Activated naive CD4-positive, alpha-beta T cell treated with anti-CD3 and anti-CD28 coated beads, Interleukin-2, amount 50 U/mL, for 72 hours (primary cell): ENCODE data around the gene CHKB. TPM values are rescaled to one million over a fixed set of nuclear protein-coding genes. Genes with fewer than 3 reads are reported as not detected.

Experiments used
- ATAC-seq, 2 donors: fragments of 150-1000 bp; cut with Tn5 transposase; 2 replicates each; pipeline ENCODE4 v1.10.0; 2021; ENCODE audit warnings: mild to moderate bottlenecking in 2 of 2, moderate library complexity in 2 of 2
- DNase-seq, 2 donors: peaks; one replicate each; pipeline ENCODE4 v3.0.0; 2021 to 2022; ENCODE audit warnings: low spot score in 2 of 2
- H3K27ac Mint-ChIP-seq, 2 donors: one replicate each; pipeline ENCODE4 v1.8.0; 2022; ENCODE audit warnings: mild to moderate bottlenecking in 2 of 2, mixed read lengths in 2 of 2
- H3K36me3 Mint-ChIP-seq, 2 donors: one replicate each; pipeline ENCODE4 v1.8.0; 2022; ENCODE audit warnings: mixed read lengths in 2 of 2
- H3K9me3 Mint-ChIP-seq, 2 donors: one replicate each; pipeline ENCODE4 v1.8.0; 2022; ENCODE audit warnings: mixed read lengths in 2 of 2
- total RNA-seq, 2 donors: library from RNA; stranded (reverse); gene quantifications; one replicate each; pipeline ENCODE4 v1.2.3, GENCODE V29; 2022

Gene CHKB
- total RNA-seq, 2 donors from 2014 or later = 83.8 to 127 TPM

DNA sequence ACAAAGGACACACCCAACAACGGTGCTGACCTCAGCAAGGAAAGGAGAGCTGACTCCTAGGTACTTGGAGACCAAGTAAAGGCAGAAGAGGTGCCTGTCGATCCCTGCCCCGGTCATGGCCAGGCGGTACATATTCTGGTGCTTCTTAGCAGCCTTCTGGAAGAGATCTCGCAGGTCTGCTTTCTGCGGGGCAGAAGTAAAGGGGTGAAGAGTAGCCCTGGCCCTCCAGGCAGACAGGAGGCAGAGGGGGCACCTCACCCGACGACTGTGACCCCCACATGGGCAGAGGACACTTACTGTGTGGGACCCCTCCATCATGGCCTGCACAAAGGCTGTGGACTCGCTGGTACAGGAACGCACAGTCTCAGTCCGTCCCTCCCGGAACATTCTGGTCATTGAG lies 11.8 kb downstream of the CHKB start:
- DNase-seq (no peak), ATAC-seq (no peak)
- Mint-ChIP-seq H3K27ac (no peak overlapping the region), H3K9me3 (no peaks in the 10 kb centered on the region), H3K36me3 (peaks cover 5 to 7% of the 10 kb centered on the region in 2 donors)

DNA sequence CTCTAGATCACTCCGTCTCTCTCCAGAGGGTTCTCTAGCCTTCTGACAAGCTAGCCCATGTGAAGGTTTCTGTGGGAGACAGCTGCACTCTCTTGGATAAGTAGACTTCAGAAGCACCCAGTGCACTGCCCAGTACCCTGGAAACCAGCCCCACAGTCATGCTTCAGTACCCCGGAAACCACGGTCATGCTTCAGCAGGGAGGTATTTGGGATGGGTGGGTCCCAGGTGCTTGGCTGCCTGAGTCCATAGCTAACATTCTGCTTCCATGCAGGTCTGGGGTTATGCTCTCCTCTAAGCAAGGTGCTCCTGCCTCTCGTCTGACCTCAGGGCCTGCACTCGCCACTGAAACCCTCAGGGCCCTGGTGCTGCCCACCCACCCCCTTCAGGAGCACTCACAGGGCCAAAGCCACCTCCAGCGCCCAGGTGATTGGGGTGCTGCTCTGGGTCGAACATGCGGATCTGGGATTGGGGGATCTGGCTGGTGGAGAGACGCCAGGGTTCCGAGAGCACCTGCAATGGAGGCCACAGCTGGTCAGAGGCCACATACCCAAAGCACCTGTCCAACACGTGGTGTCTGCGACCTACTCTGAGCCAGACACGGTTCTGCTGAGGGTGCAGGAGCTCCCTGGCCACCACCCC lies 12.6 kb downstream of the CHKB start:
- Mint-ChIP-seq H3K27ac (no peak overlapping the region), H3K9me3 (no peaks in the 10 kb centered on the region), H3K36me3 (peaks cover 5 to 7% of the 10 kb centered on the region in 2 donors)
- ATAC-seq (no peak), DNase-seq (no peak)

DNA sequence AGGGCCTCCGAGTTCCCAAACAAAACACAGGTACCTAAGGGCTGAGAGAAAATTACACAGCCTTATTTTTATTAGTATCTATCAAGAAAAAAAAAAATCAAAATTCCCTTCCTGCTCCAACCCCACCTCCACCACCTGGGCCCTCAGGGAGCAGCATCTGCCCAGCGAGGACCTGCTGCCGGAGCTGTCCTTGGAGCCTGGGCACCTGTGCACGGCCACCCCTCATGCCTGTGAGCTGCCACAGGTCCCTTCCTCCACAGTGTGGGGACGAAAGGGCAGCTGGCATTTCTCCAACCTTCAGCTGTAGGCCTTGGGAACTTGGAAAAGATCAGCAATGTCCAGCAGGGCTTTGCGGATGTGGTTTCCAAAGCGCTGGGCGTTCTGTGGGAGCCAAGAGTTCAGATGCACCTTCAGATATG lies 13.6 kb downstream of the CHKB start:
- Mint-ChIP-seq H3K27ac (no peak overlapping the region), H3K9me3 (no peaks in the 10 kb centered on the region), H3K36me3 (peaks cover 5 to 7% of the 10 kb centered on the region in 2 donors)
- ATAC-seq = no peak
- DNase-seq = no peak

DNA sequence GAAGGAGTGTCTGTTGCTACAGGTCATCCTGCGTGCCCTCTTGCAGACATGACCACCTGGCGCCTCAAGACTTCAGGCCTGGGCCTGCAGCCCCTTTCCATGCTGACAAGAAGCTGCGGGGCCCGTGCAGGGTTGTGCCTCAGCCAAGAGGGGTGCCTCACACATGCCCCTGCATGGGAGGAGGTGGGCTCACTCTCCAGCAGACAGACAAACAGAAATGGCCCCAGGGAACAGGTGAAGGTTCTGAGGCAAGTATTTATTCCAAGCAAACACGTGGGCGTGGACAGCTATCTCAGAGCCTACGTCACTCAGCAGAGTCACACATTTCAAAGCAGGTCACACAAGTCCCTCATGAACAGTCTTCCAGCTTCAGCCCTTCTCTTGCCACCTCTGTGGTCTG lies 14.0 kb downstream of the CHKB start:
- ATAC-seq (no peak), DNase-seq (no peak)
- Mint-ChIP-seq H3K9me3 (no peaks in the 10 kb centered on the region), H3K27ac (no peak overlapping the region), H3K36me3 (peaks cover 5 to 7% of the 10 kb centered on the region in 2 donors)

DNA sequence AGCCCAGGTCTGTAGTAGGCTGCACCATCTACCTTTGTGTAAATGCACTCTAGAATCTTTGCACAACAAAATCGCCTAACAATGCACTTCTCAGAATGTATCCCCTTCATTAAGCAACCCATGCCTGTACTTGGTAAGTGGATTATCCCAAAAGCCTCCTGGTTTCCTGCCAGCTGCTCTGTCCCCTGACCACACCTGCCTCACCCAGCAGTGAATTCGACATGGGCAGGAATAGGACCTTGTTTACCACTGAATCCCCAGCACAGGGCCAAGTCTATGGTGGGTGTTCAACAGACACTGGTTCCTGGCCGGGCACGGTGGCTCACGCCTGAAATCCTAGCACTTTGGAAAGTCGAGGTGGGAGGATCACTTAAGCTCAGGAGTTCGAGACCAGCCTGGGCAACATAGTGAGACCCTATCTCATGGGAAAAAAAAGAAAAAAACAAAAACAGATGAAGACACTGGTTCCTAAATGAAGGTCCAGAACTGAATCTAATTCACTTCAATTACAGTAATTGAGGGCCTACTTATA lies 14.9 kb downstream of the CHKB start:
- H3K36me3 Mint-ChIP-seq = peaks cover 5 to 6% of the 10 kb centered on the region in 2 donors
- DNase-seq = no peak
- ATAC-seq = no peak
- H3K27ac Mint-ChIP-seq = no peak overlapping the region
- no peaks in the 10 kb centered on the region for H3K9me3 Mint-ChIP-seq

DNA sequence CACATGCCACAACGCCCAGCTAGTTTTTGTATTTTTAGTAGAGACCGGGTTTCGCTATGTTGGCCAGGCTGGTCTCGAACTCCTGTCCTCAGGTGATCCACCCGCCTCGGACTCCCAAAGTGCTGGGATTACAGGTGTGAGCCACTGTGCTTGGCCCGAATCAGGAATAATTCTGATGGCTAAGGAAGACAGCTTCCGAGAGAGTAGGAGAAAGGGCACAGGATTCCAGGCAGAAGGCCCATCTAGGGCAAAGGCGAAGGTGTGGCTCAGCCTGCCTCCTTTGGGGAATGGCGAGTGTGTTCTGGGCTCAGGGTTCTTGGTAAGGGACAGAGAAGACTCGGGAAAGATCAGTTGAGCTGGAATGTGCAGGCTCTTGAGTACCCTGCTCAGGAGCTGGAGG lies 18.4 kb downstream of the CHKB start:
- no peak for DNase-seq
- ATAC-seq = no peak
- Mint-ChIP-seq H3K27ac (no peak overlapping the region), H3K9me3 (no peaks in the 10 kb centered on the region), H3K36me3 (peaks cover 0 to 3% of the 10 kb centered on the region in 2 donors)

DNA sequence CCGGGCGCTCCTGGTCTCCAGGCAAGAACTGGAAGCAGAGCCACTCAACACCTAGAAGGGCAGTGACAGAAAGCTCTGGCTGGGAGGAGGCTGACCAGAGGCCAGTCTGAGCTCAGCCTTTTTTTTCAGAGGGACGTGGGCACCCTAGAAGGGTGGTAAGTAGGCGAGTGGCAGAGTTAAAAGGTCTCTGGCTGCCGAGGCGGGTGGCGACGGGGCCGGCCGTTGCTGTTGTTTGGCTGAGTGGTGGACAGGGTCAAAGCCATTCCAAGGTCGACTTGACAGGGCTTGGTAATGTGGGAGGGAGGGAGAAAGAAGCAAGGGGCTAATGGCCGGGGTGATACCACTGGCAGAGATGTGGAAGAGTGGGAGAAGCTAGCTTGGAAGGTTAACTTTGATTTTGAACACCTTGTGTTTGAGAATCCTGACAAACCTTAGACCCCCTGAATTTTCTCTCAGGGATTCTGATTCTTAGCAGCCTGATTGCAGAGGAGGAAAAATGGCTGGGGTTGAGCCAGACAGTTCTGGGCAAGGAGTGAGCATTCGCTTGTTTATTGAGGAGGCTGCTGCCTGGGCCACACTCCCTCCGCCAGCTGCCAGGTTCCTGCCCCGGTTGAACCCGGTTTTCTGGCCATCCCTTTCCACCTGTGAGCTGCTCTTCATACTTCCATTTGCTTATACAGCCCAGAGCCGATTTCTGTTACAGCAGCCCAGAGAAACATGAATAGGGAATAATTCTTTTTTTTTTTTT lies 19.1 kb downstream of the CHKB start:
- H3K9me3 Mint-ChIP-seq = no peaks in the 10 kb centered on the region
- ATAC-seq (no peak), DNase-seq (no peak)
- H3K36me3 Mint-ChIP-seq = no peaks in the 10 kb centered on the region
- peak overlapping the region; percentile 48 to 81 for H3K27ac Mint-ChIP-seq

DNA sequence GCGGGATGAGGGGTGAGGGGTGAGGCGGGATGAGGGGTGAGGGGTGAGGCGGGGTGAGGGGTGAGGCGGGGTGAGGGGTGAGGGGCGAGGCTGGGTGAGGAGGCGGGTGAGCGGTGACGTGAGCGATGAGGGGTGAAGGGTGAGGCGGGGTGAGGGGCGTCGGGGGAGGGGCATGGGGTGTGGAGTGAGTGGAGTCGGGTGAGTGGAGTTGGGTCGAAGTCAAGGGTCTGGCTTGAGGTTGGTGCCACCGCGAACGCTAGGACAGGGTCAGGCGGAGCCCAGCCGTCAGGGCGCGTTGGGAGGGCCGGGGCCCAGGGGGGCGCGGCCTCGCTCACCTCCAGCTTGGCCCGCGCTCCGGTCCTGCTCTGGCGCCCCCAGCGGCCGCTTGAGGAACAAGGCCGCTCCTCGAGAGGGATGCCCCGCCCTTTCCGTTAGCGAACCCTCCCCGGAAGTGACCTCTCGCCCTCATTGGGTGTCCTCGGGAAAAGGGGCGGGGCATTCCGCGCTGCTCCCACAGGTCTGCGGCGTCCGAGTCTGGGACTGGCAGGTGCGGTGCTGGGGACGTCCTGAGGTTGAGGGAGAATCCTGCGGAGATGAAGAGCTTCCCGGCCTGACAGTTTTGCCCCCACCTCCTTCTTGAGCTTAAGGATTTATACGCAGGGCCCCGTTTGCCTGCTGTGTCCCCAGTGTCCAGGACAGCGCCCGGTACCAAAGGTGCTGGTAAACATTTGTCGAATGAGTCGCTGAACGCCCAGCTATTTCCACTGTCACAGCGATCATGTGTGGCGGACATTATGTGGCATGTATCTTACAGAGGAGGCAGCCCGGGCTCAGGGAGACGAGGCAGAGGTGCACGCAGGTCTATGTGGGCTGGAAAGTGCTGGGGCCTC lies 19.9 kb downstream of the CHKB start, which contains the start of gene SYCE3:
Gene SYCE3 (minus strand): TSS at position 397 of the 890 bp plus-strand sequence. CDS start 6,514 bp downstream, outside the sequence.
- Mint-ChIP-seq H3K27ac (peak within 1 kb of the TSS; percentile 81 to 91), H3K36me3 (no peaks in the 10 kb centered on the region), H3K9me3 (no peaks in the 10 kb centered on the region)
- DNase-seq (peak; percentile 98 to 100), ATAC-seq (peak; percentile 97 to 98)

DNA sequence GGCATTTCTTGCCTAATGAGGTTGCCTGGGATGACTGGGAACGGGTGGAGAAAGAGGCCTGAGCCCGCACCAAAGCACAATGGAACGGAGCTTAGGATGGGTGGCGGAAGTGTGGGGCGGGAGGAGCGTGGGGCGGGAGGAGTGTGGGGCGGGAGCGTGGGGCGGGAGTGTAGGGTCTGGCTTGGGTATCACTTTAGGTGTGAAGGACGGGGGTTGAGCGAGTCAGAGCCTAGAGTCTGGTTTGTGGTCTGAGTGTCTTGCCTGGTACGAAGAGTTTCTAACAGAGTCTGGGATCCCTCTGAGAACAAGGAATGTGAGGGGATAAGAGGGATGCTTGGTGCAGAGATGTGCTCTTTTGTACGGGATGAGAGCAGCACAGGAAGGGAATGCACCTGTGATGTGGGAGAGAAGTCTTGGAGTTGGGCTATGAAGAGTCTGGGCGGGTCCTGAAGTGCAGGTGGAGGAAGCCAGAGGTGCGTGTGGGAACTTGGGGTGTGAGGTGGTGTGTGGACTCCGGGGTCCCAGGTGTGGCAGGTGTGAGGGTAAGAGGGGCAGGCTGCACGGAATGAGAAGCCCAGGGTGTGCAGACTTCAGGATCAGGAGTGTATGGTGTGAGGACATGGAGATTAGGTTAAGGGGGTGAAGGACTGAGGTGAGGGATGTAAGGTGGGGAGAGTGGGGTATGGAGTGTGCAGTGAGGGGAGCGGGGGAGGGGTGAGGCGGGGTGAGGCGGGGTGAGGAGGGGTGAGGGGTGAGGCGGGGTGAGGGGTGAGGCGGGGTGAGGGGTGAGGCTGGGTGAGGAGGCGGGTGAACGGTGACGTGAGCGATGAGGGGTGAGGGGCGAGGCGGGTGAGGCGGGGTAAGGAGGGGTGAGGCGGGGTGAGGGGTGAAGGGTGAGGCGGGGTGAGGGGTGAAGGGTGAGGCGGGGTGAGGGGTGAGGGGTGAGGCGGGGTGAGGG lies 21.0 kb downstream of the CHKB start:
- DNase-seq = no peak
- no peak for ATAC-seq
- Mint-ChIP-seq H3K9me3 (no peaks in the 10 kb centered on the region), H3K36me3 (no peaks in the 10 kb centered on the region), H3K27ac (peak overlapping the region; percentile 25 to 91)

DNA sequence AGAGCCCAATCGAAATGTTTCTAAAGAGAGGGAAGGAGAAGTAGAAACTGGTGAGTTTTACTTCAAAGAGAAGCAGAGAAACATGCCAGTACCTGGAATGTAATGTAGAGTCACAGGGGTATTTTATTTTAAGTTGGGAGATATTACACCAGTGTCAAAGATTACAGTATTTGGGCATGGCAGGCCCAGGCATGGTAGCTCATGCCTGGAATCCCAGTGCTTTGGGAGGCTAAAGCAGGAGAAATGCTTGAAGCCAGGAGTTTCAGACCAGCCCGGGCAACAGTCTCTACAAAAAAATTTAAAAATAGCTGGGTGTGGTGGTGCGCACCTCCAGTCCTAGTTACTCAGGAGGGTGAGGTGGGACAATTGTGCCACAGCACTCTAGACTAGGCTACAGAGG lies 22.6 kb downstream of the CHKB start:
- ATAC-seq = no peak
- no peak for DNase-seq
- Mint-ChIP-seq H3K36me3 (no peaks in the 10 kb centered on the region), H3K9me3 (no peaks in the 10 kb centered on the region), H3K27ac (peak overlapping the region in 1 of 2 donors; percentile 8)

DNA sequence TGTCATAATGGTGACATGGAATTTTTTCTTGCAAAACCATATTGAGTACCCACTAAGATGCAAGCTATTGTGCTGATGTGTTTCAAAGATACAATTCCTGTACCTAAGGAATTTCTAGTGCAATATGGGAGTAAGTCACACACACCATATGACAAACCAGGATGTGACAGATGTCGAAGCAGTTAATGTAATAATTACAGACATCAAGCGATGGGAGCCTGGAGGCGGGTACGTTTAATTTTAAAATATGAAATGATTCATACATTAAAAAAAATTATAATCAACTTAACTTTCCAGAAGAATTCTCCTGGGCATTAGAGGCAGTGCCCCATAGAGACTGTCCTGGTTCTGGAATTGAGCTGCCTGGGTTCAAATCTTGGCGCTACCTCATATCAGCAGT lies 25.9 kb downstream of the CHKB start:
- Mint-ChIP-seq H3K36me3 (no peaks in the 10 kb centered on the region), H3K27ac (no peak overlapping the region), H3K9me3 (no peaks in the 10 kb centered on the region)
- DNase-seq (no peak), ATAC-seq (no peak)

DNA sequence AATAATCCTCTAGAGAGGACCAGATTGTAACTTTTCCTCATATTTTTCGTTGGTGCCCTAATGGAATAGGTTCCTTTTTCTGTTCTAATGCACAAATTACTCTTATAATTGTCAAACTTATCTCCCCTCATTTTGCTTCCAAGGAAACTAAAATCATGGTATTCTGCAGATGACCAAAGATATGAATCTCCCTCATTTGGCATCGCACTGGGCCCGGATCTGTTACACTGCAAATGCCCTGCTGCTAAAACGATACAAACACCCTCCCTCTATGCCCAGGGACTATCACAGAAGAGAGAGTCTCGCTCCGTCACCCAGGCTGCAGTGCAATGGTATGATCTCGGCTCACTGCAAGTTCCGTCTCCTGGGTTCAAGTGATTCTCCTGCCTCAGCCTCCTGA lies 29.3 kb downstream of the CHKB start:
- DNase-seq (no peak), ATAC-seq (no peak)
- Mint-ChIP-seq H3K36me3 (peaks cover 4 to 12% of the 10 kb centered on the region in 2 donors), H3K27ac (peak overlapping the region in 1 of 2 donors; percentile 69), H3K9me3 (no peaks in the 10 kb centered on the region)

DNA sequence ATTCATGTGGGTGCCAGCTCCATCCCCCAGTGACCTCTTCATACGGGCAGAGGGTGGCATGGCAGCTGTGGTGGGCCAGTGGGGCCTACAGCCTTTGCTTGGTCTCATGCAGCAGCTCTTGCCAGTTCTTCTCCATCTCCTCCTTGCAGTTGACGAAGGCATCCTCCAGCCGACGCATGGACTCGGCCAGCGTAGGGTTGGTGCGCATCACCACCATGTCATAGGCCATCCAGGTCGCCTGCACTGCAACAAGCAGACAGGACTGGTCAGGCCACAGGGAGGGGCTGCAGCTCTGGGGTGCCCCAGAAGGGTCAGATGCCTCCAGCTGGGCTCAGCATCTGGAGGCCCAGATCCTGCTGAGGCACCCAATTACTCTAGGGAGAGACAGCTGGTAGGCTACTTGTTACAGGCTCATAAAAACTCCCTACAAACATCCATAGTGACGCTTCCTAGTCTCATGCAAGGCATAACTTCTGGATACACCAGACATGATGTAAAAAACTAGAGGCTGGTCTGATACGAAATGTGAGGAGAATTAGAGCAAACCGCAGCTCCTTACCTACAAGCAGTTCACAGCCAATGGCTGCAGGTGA lies 31.4 kb downstream of the CHKB start:
- no peak for ATAC-seq
- Mint-ChIP-seq H3K27ac (peak overlapping the region in 1 of 2 donors; percentile 56), H3K9me3 (no peaks in the 10 kb centered on the region), H3K36me3 (peaks cover 4 to 12% of the 10 kb centered on the region in 2 donors)
- no peak for DNase-seq

DNA sequence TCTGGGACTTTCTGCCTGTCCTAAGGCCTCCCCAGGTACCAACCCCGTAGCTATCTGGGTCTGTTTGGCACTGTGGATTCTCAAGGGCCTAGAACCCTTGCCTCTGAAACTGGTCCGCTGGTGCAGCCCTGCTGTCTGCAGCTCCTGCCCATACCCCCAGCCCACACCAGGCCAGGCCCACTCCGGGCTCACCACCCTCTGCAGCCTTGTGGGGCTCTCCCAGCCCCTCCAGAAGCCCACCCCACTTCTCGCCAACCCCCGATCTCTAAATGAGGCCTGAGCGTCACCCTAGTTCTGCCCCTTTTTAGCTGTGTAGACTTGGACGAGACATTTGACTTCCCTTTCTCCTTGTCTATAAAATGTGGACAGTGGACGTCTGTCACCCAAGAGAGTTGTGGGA lies 32.3 kb downstream of the CHKB start:
- DNase-seq (no peak), ATAC-seq (no peak)
- peaks cover 4 to 12% of the 10 kb centered on the region in 2 donors for H3K36me3 Mint-ChIP-seq
- peak overlapping the region in 1 of 2 donors; percentile 74 for H3K27ac Mint-ChIP-seq
- no peaks in the 10 kb centered on the region for H3K9me3 Mint-ChIP-seq
